ENCODE data around the gene DKC1.
A peak's percentile ranks its signal among the peaks of the same experiment; 100 is the strongest.

DKC1 gene

DNA sequence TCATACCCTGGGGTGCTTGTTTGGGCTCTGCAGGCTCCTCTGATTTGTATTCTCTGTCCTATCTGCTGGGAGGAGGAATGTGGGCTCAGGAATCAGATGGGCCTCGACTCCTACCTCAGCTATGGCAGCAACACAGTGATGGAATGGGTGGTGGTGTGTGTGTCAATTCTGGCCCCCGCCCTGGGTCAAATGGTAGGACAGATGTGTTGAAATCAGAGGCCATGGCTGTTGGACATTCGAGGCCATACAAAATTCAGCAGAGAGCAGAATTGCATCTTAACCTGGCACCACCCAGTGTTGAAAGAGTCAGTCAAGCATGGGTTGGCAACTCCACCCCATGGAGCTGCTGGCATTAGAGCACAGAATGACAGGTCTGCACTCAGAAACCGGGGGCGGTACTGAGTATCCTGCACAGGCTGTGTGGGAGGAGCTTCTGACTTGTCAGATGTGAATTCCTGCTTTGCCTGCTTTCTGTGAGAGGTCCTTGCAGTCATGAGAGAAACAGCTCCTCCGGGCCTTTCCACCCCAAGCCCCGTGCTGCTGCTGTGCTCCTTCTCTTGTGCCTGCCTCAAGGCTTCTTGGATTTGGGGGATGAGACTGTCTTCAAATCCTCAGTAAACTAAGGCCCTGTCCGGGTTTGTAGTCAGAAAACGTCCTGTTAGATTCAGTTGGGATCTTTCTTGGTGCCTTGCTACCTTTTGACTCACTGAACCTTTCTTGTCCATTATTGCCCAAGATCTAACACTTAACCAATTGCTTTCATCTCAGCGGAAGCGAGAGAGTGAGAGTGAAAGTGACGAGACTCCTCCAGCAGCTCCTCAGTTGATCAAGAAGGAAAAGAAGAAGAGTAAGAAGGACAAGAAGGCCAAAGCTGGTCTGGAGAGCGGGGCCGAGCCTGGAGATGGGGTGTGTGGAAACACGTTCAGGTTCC lies 13.0 kb downstream of the DKC1 start:
- peak in 1 of 2 experiments; percentile 26 for DNase-seq (ENCODE audit: low read depth in 1 of 2, low spot score in 1 of 2)
- 0 out of 2 replicates have a peak, but pooled peaks have one; percentile 4 for TF ChIP-seq POLR2AphosphoS5 (IDR thresholded peaks at IDR 0.05; ENCODE audit: low read depth)
- TF ChIP-seq, protein P1, sequence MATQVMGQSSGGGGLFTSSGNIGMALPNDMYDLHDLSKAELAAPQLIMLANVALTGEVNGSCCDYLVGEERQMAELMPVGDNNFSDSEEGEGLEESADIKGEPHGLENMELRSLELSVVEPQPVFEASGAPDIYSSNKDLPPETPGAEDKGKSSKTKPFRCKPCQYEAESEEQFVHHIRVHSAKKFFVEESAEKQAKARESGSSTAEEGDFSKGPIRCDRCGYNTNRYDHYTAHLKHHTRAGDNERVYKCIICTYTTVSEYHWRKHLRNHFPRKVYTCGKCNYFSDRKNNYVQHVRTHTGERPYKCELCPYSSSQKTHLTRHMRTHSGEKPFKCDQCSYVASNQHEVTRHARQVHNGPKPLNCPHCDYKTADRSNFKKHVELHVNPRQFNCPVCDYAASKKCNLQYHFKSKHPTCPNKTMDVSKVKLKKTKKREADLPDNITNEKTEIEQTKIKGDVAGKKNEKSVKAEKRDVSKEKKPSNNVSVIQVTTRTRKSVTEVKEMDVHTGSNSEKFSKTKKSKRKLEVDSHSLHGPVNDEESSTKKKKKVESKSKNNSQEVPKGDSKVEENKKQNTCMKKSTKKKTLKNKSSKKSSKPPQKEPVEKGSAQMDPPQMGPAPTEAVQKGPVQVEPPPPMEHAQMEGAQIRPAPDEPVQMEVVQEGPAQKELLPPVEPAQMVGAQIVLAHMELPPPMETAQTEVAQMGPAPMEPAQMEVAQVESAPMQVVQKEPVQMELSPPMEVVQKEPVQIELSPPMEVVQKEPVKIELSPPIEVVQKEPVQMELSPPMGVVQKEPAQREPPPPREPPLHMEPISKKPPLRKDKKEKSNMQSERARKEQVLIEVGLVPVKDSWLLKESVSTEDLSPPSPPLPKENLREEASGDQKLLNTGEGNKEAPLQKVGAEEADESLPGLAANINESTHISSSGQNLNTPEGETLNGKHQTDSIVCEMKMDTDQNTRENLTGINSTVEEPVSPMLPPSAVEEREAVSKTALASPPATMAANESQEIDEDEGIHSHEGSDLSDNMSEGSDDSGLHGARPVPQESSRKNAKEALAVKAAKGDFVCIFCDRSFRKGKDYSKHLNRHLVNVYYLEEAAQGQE (IDR thresholded peaks at IDR 0.05; ENCODE audit: insufficient replicate concordance, low read depth) = no peak
- no peak for TF ChIP-seq GABPA (IDR thresholded peaks at IDR 0.05; ENCODE audit: low read depth)
- TF ChIP-seq SPI1 (IDR thresholded peaks at IDR 0.05; ENCODE audit: borderline replicate concordance, low read depth) = no peak
- H3K4me3 ChIP-seq (replicated peaks; ENCODE audit: insufficient read depth, low read length) = no peak overlapping the region
- H3K27me3 ChIP-seq (ENCODE audit: insufficient read depth, poor library complexity, severe bottlenecking) = no peaks in the 10 kb centered on the region
- no peak overlapping the region for H3K27ac ChIP-seq (replicated peaks)

DNA sequence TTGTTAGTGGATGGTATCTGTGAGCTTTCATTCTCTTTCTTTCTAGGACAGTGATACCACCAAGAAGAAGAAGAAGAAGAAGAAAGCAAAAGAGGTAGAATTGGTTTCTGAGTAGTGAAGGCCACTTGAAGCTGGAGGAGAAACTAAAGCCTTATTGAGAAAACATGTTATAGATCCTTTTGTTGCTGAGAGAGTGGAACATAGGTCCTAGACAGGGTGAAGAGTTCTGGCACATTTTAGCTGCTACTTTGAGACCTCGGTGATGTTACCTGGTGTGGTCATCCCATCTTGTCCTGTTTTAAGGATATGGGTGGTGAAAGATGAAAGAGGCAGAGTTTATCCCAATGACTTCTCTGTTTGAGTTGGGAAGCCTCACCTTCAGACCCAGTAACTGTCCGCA lies 14.1 kb downstream of the DKC1 start:
- TF ChIP-seq POLR2AphosphoS5 (IDR thresholded peaks at IDR 0.05; ENCODE audit: low read depth) = no peak
- TF ChIP-seq SPI1 (IDR thresholded peaks at IDR 0.05; ENCODE audit: borderline replicate concordance, low read depth) = no peak
- TF ChIP-seq GABPA (IDR thresholded peaks at IDR 0.05; ENCODE audit: low read depth) = no peak
- TF ChIP-seq, protein P1 (IDR thresholded peaks at IDR 0.05; ENCODE audit: insufficient replicate concordance, low read depth) = no peak
- no peak for TF ChIP-seq CTCF (IDR thresholded peaks at IDR 0.05; ENCODE audit: insufficient read depth, low read length)
- Histone ChIP-seq H3K4me3 (replicated peaks; ENCODE audit: insufficient read depth, low read length) (no peak overlapping the region), H3K27me3 (ENCODE audit: insufficient read depth, poor library complexity, severe bottlenecking) (no peaks in the 10 kb centered on the region), H3K27ac (replicated peaks) (no peak overlapping the region)
- no peak for DNase-seq (ENCODE audit: low read depth in 1 of 2, low spot score in 1 of 2)

GRCh38 chrX:154779261-154779660 lies 16.6 kb downstream of the DKC1 start:
- Histone ChIP-seq H3K27me3 (ENCODE audit: insufficient read depth, poor library complexity, severe bottlenecking) (no peaks in the 10 kb centered on the region), H3K4me3 (replicated peaks; ENCODE audit: insufficient read depth, low read length) (no peak overlapping the region), H3K27ac (replicated peaks) (no peak overlapping the region)
- DNase-seq (ENCODE audit: low read depth in 1 of 2, low spot score in 1 of 2) = peak in 1 of 2 experiments; percentile 26
- TF ChIP-seq POLR2AphosphoS5 (IDR thresholded peaks at IDR 0.05; ENCODE audit: low read depth) (no peak), SPI1 (IDR thresholded peaks at IDR 0.05; ENCODE audit: borderline replicate concordance, low read depth) (no peak)

GRCh38 chrX:154780968-154781367 lies 18.3 kb downstream of the DKC1 start:
- no peak for DNase-seq (ENCODE audit: low read depth in 1 of 2, low spot score in 1 of 2)
- TF ChIP-seq CTCF (IDR thresholded peaks at IDR 0.05; ENCODE audit: insufficient read depth, low read length) = no peak
- no peak for TF ChIP-seq POLR2AphosphoS5 (IDR thresholded peaks at IDR 0.05; ENCODE audit: low read depth)
- TF ChIP-seq SPI1 (IDR thresholded peaks at IDR 0.05; ENCODE audit: borderline replicate concordance, low read depth) = no peak
- Histone ChIP-seq H3K27ac (replicated peaks) (no peak overlapping the region), H3K27me3 (ENCODE audit: insufficient read depth, poor library complexity, severe bottlenecking) (no peaks in the 10 kb centered on the region), H3K4me3 (replicated peaks; ENCODE audit: insufficient read depth, low read length) (no peak overlapping the region)

All from HL-60 (cell line).